HEK293 (cell line): ENCODE data around the gene PLCG1.

Experiments used
- MYNN ChIP-seq: fragments of 450-650 bp; formaldehyde crosslinking; IDR thresholded peaks from 2 replicates; pipeline ENCODE4 v1.5.1; 2016; ENCODE audit warnings: missing biosample characterization, missing genetic modification characterization, borderline replicate concordance
- SP2 ChIP-seq: fragments of 450-650 bp; formaldehyde crosslinking; IDR thresholded peaks from 2 replicates; pipeline ENCODE4 v1.5.1; 2016; ENCODE audit warnings: missing biosample characterization, missing genetic modification characterization
- TRIM28 ChIP-seq: IDR thresholded peaks from 2 replicates; pipeline ENCODE4 v1.6.1; 2011; ENCODE audit warnings: low read length, control low read depth, borderline replicate concordance
- ZEB2 ChIP-seq: fragments of 450-650 bp; formaldehyde crosslinking; IDR thresholded peaks from 2 replicates; pipeline ENCODE4 v1.5.1; 2016; ENCODE audit warnings: missing biosample characterization, missing genetic modification characterization
- ZFP37 ChIP-seq: fragments of 450-650 bp; formaldehyde crosslinking; IDR thresholded peaks from 2 replicates; pipeline ENCODE4 v1.5.1; 2016; ENCODE audit warnings: missing biosample characterization, missing genetic modification characterization
- ZNF10 ChIP-seq: fragments of 450-650 bp; formaldehyde crosslinking; IDR thresholded peaks from 2 replicates; pipeline ENCODE4 v1.5.1; 2017; ENCODE audit warnings: missing biosample characterization, missing genetic modification characterization
- ZSCAN30 ChIP-seq: fragments of 450-650 bp; IDR thresholded peaks from 2 replicates; pipeline ENCODE4 v1.5.1; 2018; ENCODE audit warnings: missing biosample characterization, mild to moderate bottlenecking, missing genetic modification characterization, moderate library complexity
- TF ChIP-seq, protein P1 (sequence below): fragments of 450-650 bp; formaldehyde crosslinking; IDR thresholded peaks from 2 replicates; pipeline ENCODE4 v1.5.1; 2016; ENCODE audit warnings: missing biosample characterization, missing genetic modification characterization, low read depth
- TF ChIP-seq, protein P2 (sequence below): fragments of 450-650 bp; formaldehyde crosslinking; IDR thresholded peaks from 2 replicates; pipeline ENCODE4 v1.5.1; 2016; ENCODE audit warnings: missing biosample characterization, missing genetic modification characterization, low read depth
- TF ChIP-seq, protein P3 (sequence below): fragments of 450-650 bp; formaldehyde crosslinking; IDR thresholded peaks from 2 replicates; pipeline ENCODE4 v1.5.1; 2016; ENCODE audit warnings: missing biosample characterization, missing genetic modification characterization
- TF ChIP-seq, protein P4 (sequence below): fragments of 450-650 bp; formaldehyde crosslinking; IDR thresholded peaks from 2 replicates; pipeline ENCODE4 v1.5.1; 2016; ENCODE audit warnings: missing biosample characterization, missing genetic modification characterization
- TF ChIP-seq, protein P5 (sequence below): fragments of 450-650 bp; formaldehyde crosslinking; IDR thresholded peaks from 2 replicates; pipeline ENCODE4; 2016; ENCODE audit warnings: missing biosample characterization, missing genetic modification characterization
- TF ChIP-seq, protein P6 (sequence below): fragments of 450-650 bp; IDR thresholded peaks from 2 replicates; pipeline ENCODE4 v1.5.1; 2018; ENCODE audit warnings: missing biosample characterization, missing genetic modification characterization

DNA sequence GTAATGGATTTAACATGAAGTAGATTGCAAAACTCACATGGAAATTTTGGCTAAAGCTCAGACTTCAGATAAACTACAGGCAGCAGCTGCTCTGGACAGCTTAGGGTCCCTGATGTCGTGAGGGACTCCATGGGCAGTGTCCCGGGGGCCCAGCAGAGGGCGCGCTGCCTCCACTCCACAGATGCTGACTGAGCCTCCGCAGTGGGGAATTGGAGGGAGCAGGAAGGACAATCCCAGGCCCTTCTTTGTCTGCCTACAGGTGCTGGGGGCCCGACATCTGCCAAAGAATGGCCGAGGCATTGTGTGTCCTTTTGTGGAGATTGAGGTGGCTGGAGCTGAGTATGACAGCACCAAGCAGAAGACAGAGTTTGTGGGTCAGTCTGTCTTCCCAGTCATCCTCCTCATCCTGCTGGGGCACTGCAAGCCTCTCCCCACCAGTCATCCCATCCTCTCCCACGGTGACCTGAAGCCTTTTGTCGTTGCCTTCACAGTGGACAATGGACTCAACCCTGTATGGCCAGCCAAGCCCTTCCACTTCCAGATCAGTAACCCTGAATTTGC lies 35.9 kb downstream of the PLCG1 start:
- TF ChIP-seq ZEB2 (tag by site-specific recombination) (no peak), ZSCAN30 (tag by site-specific recombination) (no peak), ZNF10 (no peak), ZFP37 (no peak), MYNN (tag by site-specific recombination) (no peak), SP2 (tag by site-specific recombination) (no peak), TRIM28 (no peak)
- TF ChIP-seq, protein P1, sequence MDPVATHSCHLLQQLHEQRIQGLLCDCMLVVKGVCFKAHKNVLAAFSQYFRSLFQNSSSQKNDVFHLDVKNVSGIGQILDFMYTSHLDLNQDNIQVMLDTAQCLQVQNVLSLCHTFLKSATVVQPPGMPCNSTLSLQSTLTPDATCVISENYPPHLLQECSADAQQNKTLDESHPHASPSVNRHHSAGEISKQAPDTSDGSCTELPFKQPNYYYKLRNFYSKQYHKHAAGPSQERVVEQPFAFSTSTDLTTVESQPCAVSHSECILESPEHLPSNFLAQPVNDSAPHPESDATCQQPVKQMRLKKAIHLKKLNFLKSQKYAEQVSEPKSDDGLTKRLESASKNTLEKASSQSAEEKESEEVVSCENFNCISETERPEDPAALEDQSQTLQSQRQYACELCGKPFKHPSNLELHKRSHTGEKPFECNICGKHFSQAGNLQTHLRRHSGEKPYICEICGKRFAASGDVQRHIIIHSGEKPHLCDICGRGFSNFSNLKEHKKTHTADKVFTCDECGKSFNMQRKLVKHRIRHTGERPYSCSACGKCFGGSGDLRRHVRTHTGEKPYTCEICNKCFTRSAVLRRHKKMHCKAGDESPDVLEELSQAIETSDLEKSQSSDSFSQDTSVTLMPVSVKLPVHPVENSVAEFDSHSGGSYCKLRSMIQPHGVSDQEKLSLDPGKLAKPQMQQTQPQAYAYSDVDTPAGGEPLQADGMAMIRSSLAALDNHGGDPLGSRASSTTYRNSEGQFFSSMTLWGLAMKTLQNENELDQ (tag by site-specific recombination), result no peak
- TF ChIP-seq, protein P2, sequence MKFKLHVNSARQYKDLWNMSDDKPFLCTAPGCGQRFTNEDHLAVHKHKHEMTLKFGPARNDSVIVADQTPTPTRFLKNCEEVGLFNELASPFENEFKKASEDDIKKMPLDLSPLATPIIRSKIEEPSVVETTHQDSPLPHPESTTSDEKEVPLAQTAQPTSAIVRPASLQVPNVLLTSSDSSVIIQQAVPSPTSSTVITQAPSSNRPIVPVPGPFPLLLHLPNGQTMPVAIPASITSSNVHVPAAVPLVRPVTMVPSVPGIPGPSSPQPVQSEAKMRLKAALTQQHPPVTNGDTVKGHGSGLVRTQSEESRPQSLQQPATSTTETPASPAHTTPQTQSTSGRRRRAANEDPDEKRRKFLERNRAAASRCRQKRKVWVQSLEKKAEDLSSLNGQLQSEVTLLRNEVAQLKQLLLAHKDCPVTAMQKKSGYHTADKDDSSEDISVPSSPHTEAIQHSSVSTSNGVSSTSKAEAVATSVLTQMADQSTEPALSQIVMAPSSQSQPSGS, result no peak
- TF ChIP-seq, protein P3, sequence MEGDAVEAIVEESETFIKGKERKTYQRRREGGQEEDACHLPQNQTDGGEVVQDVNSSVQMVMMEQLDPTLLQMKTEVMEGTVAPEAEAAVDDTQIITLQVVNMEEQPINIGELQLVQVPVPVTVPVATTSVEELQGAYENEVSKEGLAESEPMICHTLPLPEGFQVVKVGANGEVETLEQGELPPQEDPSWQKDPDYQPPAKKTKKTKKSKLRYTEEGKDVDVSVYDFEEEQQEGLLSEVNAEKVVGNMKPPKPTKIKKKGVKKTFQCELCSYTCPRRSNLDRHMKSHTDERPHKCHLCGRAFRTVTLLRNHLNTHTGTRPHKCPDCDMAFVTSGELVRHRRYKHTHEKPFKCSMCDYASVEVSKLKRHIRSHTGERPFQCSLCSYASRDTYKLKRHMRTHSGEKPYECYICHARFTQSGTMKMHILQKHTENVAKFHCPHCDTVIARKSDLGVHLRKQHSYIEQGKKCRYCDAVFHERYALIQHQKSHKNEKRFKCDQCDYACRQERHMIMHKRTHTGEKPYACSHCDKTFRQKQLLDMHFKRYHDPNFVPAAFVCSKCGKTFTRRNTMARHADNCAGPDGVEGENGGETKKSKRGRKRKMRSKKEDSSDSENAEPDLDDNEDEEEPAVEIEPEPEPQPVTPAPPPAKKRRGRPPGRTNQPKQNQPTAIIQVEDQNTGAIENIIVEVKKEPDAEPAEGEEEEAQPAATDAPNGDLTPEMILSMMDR (tag by site-specific recombination), result peak; percentile 79
- TF ChIP-seq, protein P4, sequence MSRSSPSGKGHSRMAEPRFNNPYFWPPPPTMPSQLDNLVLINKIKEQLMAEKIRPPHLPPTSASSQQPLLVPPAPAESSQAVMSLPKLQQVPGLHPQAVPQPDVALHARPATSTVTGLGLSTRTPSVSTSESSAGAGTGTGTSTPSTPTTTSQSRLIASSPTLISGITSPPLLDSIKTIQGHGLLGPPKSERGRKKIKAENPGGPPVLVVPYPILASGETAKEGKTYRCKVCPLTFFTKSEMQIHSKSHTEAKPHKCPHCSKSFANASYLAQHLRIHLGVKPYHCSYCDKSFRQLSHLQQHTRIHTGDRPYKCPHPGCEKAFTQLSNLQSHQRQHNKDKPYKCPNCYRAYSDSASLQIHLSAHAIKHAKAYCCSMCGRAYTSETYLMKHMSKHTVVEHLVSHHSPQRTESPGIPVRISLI (tag by site-specific recombination), result no peak
- TF ChIP-seq, protein P5, sequence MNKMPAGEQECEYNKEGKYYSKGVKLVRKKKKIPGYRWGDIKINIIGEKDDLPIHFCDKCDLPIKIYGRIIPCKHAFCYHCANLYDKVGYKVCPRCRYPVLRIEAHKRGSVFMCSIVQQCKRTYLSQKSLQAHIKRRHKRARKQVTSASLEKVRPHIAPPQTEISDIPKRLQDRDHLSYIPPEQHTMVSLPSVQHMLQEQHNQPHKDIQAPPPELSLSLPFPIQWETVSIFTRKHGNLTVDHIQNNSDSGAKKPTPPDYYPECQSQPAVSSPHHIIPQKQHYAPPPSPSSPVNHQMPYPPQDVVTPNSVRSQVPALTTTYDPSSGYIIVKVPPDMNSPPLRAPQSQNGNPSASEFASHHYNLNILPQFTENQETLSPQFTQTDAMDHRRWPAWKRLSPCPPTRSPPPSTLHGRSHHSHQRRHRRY (tag by site-specific recombination), result no peak
- TF ChIP-seq, protein P6, sequence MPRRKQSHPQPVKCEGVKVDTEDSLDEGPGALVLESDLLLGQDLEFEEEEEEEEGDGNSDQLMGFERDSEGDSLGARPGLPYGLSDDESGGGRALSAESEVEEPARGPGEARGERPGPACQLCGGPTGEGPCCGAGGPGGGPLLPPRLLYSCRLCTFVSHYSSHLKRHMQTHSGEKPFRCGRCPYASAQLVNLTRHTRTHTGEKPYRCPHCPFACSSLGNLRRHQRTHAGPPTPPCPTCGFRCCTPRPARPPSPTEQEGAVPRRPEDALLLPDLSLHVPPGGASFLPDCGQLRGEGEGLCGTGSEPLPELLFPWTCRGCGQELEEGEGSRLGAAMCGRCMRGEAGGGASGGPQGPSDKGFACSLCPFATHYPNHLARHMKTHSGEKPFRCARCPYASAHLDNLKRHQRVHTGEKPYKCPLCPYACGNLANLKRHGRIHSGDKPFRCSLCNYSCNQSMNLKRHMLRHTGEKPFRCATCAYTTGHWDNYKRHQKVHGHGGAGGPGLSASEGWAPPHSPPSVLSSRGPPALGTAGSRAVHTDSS (tag by site-specific recombination), result no peak
